Raji (cell line): ENCODE measurements around the gene ENTHD1.

Experiments
- POLR2A ChIP-seq: IDR thresholded peaks from 2 replicates; pipeline ENCODE4 v1.6.1; 2011; ENCODE audit warnings: low read depth, low read length, control low read depth; ENCODE audit not compliant: insufficient read depth

The ENTHD1 gene

DNA sequence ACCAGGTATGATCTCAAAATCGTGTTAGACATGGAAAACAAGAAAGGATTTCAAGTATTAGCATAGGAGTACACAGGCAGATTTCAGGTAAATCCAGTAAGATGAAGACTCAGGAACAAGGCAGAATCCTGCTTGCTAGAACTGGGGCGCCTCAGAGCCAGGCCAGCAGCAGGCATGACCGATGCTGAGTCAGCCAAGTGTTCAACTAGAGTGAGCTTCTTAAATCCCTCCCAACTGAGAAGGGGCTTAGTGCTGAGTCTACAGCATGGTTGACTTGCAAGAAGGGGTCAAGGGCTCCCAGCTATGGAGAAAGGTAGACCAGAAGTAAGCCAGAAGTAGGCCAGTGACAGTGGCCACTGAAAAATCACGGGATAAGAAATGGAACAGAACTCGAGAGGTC lies 19.8 kb upstream of the ENTHD1 start:
- no peak for TF ChIP-seq POLR2A

- no peak for TF ChIP-seq POLR2A
Measured at GRCh38 chr22:39910876-39911613, 17.5 kb upstream of the ENTHD1 start.

DNA sequence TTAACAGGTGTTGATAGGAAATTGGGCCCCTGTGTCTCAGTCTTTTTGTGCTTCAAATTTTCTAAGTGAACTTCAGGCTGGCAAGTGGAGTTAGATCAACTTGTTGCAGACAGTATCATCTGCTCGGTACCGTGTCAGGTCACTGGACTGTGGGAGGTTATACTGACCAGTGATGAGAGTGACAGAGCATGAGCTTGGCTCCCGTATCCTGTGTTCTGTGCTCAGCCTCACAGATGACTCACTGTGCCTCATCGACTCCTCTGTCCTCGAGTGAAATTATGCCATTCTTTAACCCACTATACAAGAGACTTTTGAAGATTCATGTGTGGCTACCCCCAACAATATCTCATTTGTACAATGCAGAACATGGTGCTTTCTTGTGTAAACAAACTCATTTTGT lies 15.2 kb upstream of the ENTHD1 start:
- TF ChIP-seq POLR2A: no peak

GRCh38 chr22:39908136-39908535 lies 14.6 kb upstream of the ENTHD1 start:
- TF ChIP-seq POLR2A: no peak

DNA sequence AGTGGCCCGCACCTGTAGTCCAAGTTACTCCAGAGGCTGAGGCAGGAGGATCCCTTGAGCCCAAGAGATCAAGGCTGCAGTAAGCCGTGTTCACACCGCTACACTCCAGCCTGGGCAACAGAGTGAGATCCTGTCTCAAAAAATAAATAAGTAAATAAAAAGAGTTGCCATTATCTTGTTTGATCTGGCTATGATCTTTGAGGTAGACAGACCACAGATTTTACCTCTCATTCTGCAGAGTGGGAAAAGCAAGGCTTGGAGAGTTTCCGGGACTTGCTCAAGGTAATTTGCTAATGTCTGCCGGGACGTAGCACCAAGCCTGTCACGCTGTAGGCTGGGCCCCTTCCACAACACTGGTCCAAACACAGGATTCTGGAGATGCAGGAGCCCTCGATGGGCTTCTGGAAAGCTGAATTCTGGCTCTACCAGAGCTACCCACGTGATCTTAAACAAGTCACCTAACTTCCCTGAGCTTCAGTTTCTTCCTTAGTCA lies 14.1 kb upstream of the ENTHD1 start:
- no peak for TF ChIP-seq POLR2A

DNA sequence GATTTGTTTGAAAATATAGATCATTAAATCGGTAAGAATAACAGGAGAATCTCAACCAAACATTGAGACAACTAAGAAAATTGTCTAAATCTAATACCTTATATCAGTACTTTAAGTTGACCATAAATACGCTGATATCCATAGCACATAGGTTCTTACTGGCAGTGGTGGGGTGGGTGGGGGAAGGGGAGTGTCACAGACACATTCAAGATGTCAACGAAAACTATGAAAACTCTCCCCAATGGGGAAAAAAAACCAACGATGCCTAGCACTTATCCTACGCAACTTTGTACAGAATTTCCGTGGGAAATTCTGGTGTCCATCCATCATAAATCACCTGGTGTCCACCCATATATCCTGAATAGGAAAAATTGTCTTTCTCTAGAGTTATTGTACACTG lies 13.5 kb upstream of the ENTHD1 start:
- TF ChIP-seq POLR2A: no peak

GRCh38 chr22:39906207-39906606 lies 12.6 kb upstream of the ENTHD1 start:
- TF ChIP-seq POLR2A: no peak

DNA sequence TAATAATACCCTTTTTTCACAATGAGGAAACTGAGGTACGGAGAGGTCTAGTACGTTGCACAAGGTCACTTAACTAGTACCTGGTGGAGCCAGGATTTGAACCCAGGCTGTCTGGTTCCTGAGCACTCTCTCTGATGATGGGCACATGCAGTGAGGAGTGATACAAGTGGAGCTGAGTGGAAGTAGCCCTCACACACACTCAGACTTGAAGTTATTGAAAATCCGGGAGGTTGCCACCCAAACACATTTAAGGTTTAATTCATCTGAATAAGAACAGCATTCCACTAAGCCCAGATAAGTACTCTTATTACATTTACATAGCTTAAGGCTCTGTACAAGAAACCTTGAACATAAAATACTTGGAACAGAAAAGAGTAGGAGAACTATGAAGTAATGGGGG lies 12.1 kb upstream of the ENTHD1 start:
- TF ChIP-seq POLR2A: no peak

- no peak for TF ChIP-seq POLR2A
Measured at GRCh38 chr22:39904862-39905261, 11.3 kb upstream of the ENTHD1 start.

DNA sequence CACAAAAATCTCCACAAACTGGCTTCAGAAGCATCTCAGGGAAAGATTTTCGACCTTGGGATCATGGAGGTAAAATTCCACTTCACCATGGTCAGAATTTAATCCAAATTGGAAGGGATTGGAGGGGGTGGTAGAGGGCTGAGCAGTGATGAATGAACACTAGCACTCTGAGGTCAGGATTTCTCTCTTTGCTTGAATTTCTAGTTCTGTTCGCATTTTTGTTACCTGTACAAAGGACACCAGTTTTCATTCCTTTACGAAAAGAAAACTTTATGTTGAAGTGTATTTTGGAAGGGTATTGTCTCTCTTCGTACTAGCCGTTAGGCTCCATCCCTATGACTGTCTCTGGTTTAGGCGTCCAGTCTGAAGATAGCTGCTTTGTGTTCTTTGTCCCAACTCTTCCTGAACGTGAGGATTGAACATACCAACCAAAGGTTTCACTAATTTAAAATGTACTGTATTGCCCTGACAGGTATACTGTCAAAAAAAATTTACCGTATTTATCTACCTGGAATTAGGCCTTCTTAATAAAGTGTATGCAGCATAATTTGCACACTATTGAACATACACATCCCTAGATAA lies 8.1 kb upstream of the ENTHD1 start:
- no peak for TF ChIP-seq POLR2A

DNA sequence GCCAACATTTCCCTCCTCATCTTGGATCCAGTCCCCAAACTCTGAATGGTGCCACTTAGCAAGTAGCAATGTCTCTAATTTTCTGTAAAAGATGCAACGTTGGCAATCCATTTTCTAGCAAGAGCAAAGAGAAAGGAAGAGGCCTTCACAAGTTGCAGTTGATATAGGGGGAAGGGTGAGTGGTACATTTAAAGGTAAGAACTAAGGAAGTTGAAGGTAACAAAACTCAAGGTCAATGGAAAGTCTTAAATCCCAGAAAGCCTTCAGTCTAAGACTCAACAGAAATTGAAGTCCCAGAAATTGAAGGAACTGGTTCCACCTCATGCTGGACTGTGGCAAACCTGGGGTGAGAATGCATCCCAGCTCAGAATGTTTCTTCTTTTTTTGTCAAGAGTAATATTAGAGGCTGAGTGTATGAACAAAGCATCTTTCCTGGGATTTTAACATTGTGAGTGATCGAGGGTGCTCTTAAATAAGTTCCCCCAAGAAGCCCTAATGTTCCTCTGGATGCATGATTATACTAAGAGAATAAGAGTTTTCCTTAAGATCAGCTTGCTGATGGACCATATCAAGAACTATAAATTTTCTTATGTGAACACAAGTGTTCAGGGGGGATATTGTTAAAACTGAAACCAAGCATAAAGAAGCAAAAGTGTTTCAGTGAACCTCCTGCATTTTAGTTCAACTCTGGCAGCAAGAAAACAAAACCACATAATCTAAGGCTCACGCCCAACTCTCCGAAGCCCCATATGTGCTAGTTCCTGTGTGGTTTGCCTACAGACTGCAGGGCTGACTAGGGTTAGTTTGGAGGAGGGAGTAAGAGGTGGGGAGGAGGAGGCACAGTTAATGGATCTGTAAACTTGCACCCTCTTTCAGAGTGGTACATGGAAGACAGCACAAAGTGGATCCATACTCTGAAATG lies 7.0 kb upstream of the ENTHD1 start, which contains the start of gene GRAP2:
Gene GRAP2, plus strand, starts transcription at position 779 of the 922 bp plus-strand sequence. CDS start 46,023 bp downstream, outside the sequence.
- TF ChIP-seq POLR2A: 0 out of 2 replicates have a peak, but pooled peaks have one; percentile 19

DNA sequence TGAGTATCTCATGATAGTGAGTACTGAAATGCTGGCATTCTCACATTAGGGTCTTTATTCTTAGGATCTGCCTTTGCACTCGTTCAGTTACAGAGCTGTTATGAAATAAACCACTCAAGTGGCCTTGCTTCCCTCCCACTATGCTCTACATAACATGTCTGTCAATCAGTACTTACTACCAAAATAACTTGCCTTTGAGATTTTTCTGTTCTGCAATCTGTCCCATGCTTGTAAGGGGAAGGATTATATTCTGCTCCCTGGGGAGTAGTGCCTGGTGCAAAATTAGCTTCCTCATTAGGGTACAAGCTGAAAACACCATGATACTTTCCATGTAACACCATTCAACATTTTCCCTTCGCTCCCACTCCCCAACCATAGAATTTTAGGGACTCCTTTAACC lies 5.4 kb upstream of the ENTHD1 start:
- TF ChIP-seq POLR2A: no peak

- no peak for TF ChIP-seq POLR2A
Measured at GRCh38 chr22:39897841-39898240, 4.3 kb upstream of the ENTHD1 start.

- TF ChIP-seq POLR2A: no peak
Measured at GRCh38 chr22:39896313-39896996, 2.9 kb upstream of the ENTHD1 start.

GRCh38 chr22:39895682-39896081 lies 2.1 kb upstream of the ENTHD1 start:
- TF ChIP-seq POLR2A: no peak
